ENCODE measurements around the gene RNF115. TPM values are rescaled to one million over a fixed set of nuclear protein-coding genes. Genes with fewer than 3 reads are reported as not detected.

RNF115 gene
- polyA plus RNA-seq, 1 of the 3 experiments (the other 2 are of a cell fraction), result 4.8 TPM

GRCh38 chr1:145719230-145720079 lies 104.4 kb downstream of the RNF115 start, which contains the start of gene CD160:
Gene CD160, plus strand, starts transcription at chr1:145719499. Its CDS starts 8,829 bp downstream, at chr1:145728328.
- H3K4me3 ChIP-seq (ENCODE audit: low read depth in 2 of 2, low read length in 1 of 2), result no peak within 1 kb of the TSS
- no peak within 1 kb of the TSS for H3K27ac ChIP-seq (ENCODE audit: low read depth in 2 of 2, low read length in 1 of 2)
- H3K4me2 ChIP-seq, result no peak within 1 kb of the TSS
- no peaks in the 10 kb centered on the region for H3K36me3 ChIP-seq (replicated peaks in 1 of 2; ENCODE audit: control insufficient read depth in 1 of 2, insufficient read depth in 2 of 2, low read length in 1 of 2)
- no peaks in the 10 kb centered on the region for H3K9me3 ChIP-seq
- ChIA-PET CTCF (interaction anchor here (1.4 to 4.2 kb wide), 3 partner anchors 10 to 14 kb away, joined by 6 to 70 read pairs (median 25); partner anchors contain the start of gene PDZK1), POLR2A (no interaction called here)
- no peaks in the 10 kb centered on the region for H3K27me3 ChIP-seq (ENCODE audit: insufficient read depth)
- no peaks in the 10 kb centered on the region for H3K9me2 ChIP-seq
- no peak within 1 kb of the TSS for H3K9ac ChIP-seq
- H3K79me2 ChIP-seq (ENCODE audit: insufficient read depth), result no peaks in the 10 kb centered on the region
- WGBS (ENCODE audit: low lambda C conversion rate), result 94% methylated on average over 12 of the region's 12 CpGs
- H3F3A ChIP-seq (replicated peaks; ENCODE audit: insufficient read depth), result peaks cover 4% of the 10 kb centered on the region
- H4K20me1 ChIP-seq (ENCODE audit: insufficient read depth), result no peaks in the 10 kb centered on the region
- TF ChIP-seq USF1 (IDR thresholded peaks at IDR 0.05; ENCODE audit: borderline replicate concordance, low read depth) (no peak), MAX (IDR thresholded peaks at IDR 0.05; ENCODE audit: low read depth) (no peak), MXI1 (IDR thresholded peaks at IDR 0.05; ENCODE audit: low read depth, low read length) (no peak), TAF1 (IDR thresholded peaks at IDR 0.05; ENCODE audit: borderline replicate concordance, low read depth, low read length) (no peak), SMC3 (IDR thresholded peaks at IDR 0.05; ENCODE audit: low read depth, low read length) (no peak), PBX3 (IDR thresholded peaks at IDR 0.05) (no peak), JUND (IDR thresholded peaks at IDR 0.05) (no peak), RCOR1 (IDR thresholded peaks at IDR 0.05; ENCODE audit: low read length) (no peak), RFX5 (IDR thresholded peaks at IDR 0.05; ENCODE audit: low read length) (no peak), CHD2 (IDR thresholded peaks at IDR 0.05; ENCODE audit: low read length, partially characterized antibody) (no peak), GABPA (IDR thresholded peaks at IDR 0.05; ENCODE audit: low read depth) (no peak), MEF2A (IDR thresholded peaks at IDR 0.05; ENCODE audit: borderline replicate concordance, low read depth) (no peak), FOXM1 (IDR thresholded peaks at IDR 0.05; ENCODE audit: low read depth) (no peak), RAD21 (IDR thresholded peaks at IDR 0.05; ENCODE audit: low read length) (no peak), YY1 (IDR thresholded peaks at IDR 0.05; ENCODE audit: low read depth) (no peak), TEAD4 (IDR thresholded peaks at IDR 0.05; ENCODE audit: borderline replicate concordance, insufficient read depth) (no peak), NFIC (IDR thresholded peaks at IDR 0.05; ENCODE audit: borderline replicate concordance) (no peak)
- TF ChIP-seq, protein P1, sequence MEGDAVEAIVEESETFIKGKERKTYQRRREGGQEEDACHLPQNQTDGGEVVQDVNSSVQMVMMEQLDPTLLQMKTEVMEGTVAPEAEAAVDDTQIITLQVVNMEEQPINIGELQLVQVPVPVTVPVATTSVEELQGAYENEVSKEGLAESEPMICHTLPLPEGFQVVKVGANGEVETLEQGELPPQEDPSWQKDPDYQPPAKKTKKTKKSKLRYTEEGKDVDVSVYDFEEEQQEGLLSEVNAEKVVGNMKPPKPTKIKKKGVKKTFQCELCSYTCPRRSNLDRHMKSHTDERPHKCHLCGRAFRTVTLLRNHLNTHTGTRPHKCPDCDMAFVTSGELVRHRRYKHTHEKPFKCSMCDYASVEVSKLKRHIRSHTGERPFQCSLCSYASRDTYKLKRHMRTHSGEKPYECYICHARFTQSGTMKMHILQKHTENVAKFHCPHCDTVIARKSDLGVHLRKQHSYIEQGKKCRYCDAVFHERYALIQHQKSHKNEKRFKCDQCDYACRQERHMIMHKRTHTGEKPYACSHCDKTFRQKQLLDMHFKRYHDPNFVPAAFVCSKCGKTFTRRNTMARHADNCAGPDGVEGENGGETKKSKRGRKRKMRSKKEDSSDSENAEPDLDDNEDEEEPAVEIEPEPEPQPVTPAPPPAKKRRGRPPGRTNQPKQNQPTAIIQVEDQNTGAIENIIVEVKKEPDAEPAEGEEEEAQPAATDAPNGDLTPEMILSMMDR (IDR thresholded peaks at IDR 0.05), result no peak
- TF ChIP-seq, protein P2, sequence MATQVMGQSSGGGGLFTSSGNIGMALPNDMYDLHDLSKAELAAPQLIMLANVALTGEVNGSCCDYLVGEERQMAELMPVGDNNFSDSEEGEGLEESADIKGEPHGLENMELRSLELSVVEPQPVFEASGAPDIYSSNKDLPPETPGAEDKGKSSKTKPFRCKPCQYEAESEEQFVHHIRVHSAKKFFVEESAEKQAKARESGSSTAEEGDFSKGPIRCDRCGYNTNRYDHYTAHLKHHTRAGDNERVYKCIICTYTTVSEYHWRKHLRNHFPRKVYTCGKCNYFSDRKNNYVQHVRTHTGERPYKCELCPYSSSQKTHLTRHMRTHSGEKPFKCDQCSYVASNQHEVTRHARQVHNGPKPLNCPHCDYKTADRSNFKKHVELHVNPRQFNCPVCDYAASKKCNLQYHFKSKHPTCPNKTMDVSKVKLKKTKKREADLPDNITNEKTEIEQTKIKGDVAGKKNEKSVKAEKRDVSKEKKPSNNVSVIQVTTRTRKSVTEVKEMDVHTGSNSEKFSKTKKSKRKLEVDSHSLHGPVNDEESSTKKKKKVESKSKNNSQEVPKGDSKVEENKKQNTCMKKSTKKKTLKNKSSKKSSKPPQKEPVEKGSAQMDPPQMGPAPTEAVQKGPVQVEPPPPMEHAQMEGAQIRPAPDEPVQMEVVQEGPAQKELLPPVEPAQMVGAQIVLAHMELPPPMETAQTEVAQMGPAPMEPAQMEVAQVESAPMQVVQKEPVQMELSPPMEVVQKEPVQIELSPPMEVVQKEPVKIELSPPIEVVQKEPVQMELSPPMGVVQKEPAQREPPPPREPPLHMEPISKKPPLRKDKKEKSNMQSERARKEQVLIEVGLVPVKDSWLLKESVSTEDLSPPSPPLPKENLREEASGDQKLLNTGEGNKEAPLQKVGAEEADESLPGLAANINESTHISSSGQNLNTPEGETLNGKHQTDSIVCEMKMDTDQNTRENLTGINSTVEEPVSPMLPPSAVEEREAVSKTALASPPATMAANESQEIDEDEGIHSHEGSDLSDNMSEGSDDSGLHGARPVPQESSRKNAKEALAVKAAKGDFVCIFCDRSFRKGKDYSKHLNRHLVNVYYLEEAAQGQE (IDR thresholded peaks at IDR 0.05; ENCODE audit: low read depth, low read length), result no peak
- TF ChIP-seq, protein P3, sequence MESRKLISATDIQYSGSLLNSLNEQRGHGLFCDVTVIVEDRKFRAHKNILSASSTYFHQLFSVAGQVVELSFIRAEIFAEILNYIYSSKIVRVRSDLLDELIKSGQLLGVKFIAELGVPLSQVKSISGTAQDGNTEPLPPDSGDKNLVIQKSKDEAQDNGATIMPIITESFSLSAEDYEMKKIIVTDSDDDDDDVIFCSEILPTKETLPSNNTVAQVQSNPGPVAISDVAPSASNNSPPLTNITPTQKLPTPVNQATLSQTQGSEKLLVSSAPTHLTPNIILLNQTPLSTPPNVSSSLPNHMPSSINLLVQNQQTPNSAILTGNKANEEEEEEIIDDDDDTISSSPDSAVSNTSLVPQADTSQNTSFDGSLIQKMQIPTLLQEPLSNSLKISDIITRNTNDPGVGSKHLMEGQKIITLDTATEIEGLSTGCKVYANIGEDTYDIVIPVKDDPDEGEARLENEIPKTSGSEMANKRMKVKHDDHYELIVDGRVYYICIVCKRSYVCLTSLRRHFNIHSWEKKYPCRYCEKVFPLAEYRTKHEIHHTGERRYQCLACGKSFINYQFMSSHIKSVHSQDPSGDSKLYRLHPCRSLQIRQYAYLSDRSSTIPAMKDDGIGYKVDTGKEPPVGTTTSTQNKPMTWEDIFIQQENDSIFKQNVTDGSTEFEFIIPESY (IDR thresholded peaks at IDR 0.05; ENCODE audit: borderline replicate concordance, low read depth), result no peak
- H3K4me1 ChIP-seq (ENCODE audit: control insufficient read depth in 1 of 2, insufficient read depth in 2 of 2, low read depth in 1 of 2, low read length in 1 of 2), result peaks cover 0 to 24% of the 10 kb centered on the region in 2 experiments; a peak in 1 of 4 replicates
- peak within 1 kb of the TSS; percentile 27; the same call in 1 of the 2 replicates for H2AFZ ChIP-seq (ENCODE audit: low read depth)
- no peak for DNase-seq
